MM.1S (cell line): ENCODE data around the gene RPSA.

Source experiments
- DNase-seq: peaks from one replicate; pipeline ENCODE4 v3.0.0-alpha.2; 2015
- H2AFZ ChIP-seq: fragments of 300-600 bp; sonication (generic); 2 replicates; pipeline ENCODE4 v1.6.0; 2016; ENCODE audit warnings: antibody characterized with exemption, low read length
- H3F3A ChIP-seq: fragments of 300-600 bp; sonication (generic); 2 replicates; pipeline ENCODE4 v1.6.1; 2016; ENCODE audit warnings: mild to moderate bottlenecking, antibody characterized with exemption, low read length, moderate library complexity, mixed read lengths; ENCODE audit not compliant: insufficient read depth
- H3K27ac ChIP-seq: fragments of 300-600 bp; sonication (generic); 2 replicates; pipeline ENCODE4 v1.5.1; 2016; ENCODE audit warnings: mild to moderate bottlenecking, low read length
- H3K27me3 ChIP-seq: fragments of 300-600 bp; sonication (generic); replicated peaks from 2 replicates; pipeline ENCODE4 v1.6.0; 2016; ENCODE audit warnings: low read length; ENCODE audit not compliant: insufficient read depth
- H3K36me3 ChIP-seq: fragments of 300-600 bp; sonication (generic); replicated peaks from 2 replicates; pipeline ENCODE4 v1.6.1; 2016; ENCODE audit warnings: mild to moderate bottlenecking, low read length, mixed read lengths; ENCODE audit not compliant: insufficient read depth
- H3K4me1 ChIP-seq: fragments of 300-600 bp; sonication (generic); 2 replicates; pipeline ENCODE4 v1.6.1; 2016; ENCODE audit warnings: low read length, mixed read lengths
- H3K4me2 ChIP-seq: fragments of 300-600 bp; sonication (generic); 2 replicates; pipeline ENCODE4 v1.6.0; 2016; ENCODE audit warnings: low read depth, low read length
- H3K4me3 ChIP-seq: fragments of 300-600 bp; sonication (generic); 2 replicates; pipeline ENCODE4 v1.5.1; 2016; ENCODE audit warnings: low read length, mixed read lengths
- H3K79me2 ChIP-seq: fragments of 300-600 bp; sonication (generic); 2 replicates; pipeline ENCODE4 v1.6.1; 2016; ENCODE audit warnings: mixed run types, low read length, mixed read lengths
- H3K9ac ChIP-seq: fragments of 300-600 bp; sonication (generic); 2 replicates; pipeline ENCODE4 v1.6.1; 2016; ENCODE audit warnings: low read length, mixed read lengths
- H3K9me2 ChIP-seq: fragments of 300-600 bp; sonication (generic); replicated peaks from 2 replicates; pipeline ENCODE4 v1.6.1; 2016; ENCODE audit warnings: mild to moderate bottlenecking, low read length, mixed read lengths; ENCODE audit not compliant: insufficient read depth
- H3K9me3 ChIP-seq: fragments of 300-600 bp; sonication (generic); replicated peaks from 2 replicates; pipeline ENCODE4 v1.6.1; 2016; ENCODE audit warnings: mild to moderate bottlenecking, low read length, mixed read lengths; ENCODE audit not compliant: insufficient read depth
- H4K20me1 ChIP-seq: fragments of 300-600 bp; sonication (generic); 2 replicates; pipeline ENCODE4 v1.6.1; 2016; ENCODE audit warnings: mild to moderate bottlenecking, low read length, moderate library complexity, mixed read lengths; ENCODE audit not compliant: insufficient read depth
- EZH2 ChIP-seq: fragments of 300-600 bp; sonication (generic); optimal IDR thresholded peaks from 2 replicates; pipeline ENCODE3; 2017; ENCODE audit warnings: low read depth, mild to moderate bottlenecking, antibody characterized with exemption, low read length, mixed read lengths
- EZH2phosphoT487 ChIP-seq: fragments of 300-600 bp; sonication (generic); IDR thresholded peaks from 2 replicates; pipeline ENCODE4 v1.6.1; 2018; ENCODE audit warnings: antibody characterized with exemption, low read length
- TF ChIP-seq, protein P1 (sequence below): fragments of 300-600 bp; sonication (generic); IDR thresholded peaks from 2 replicates; pipeline ENCODE4 v1.5.1; 2016; ENCODE audit warnings: antibody characterized with exemption, low read length, mixed read lengths

Gene RPSA

DNA sequence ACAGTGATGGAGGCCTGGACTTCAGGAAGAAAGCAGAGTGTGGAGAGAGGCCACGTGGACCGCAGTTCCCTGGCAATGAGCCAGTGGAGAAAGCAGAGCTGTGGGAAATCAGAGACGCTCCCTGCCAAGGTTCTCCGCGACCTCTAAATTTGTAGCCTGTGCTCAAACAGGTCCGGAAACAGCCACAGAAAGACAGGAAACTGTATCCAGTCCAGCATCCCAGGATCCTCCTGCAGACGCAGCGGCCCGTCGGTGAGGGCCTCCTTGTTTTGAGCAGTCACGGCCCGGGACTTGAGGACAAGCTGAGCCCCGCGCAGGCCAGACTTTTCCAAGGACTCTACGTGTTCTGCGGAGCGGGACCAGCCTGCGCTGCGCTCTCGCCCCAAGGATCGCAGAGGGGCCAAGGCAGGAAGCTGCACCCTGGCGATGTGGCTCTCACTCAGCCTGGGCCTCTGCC, 22.3 kb downstream of the RPSA start:
- H3K9me2 ChIP-seq, result no peaks in the 10 kb centered on the region
- H4K20me1 ChIP-seq, result no peaks in the 10 kb centered on the region
- no peaks in the 10 kb centered on the region for H3F3A ChIP-seq
- H3K27me3 ChIP-seq, result no peaks in the 10 kb centered on the region
- no peak overlapping the region for H2AFZ ChIP-seq
- no peak overlapping the region for H3K9ac ChIP-seq
- H3K4me3 ChIP-seq, result no peak overlapping the region
- H3K9me3 ChIP-seq, result no peaks in the 10 kb centered on the region
- no peak overlapping the region for H3K4me2 ChIP-seq
- H3K36me3 ChIP-seq, result no peaks in the 10 kb centered on the region
- no peak for DNase-seq
- H3K27ac ChIP-seq, result no peak overlapping the region
- no peaks in the 10 kb centered on the region for H3K79me2 ChIP-seq
- TF ChIP-seq EZH2phosphoT487 (no peak), EZH2 (no peak)
- TF ChIP-seq, protein P1, sequence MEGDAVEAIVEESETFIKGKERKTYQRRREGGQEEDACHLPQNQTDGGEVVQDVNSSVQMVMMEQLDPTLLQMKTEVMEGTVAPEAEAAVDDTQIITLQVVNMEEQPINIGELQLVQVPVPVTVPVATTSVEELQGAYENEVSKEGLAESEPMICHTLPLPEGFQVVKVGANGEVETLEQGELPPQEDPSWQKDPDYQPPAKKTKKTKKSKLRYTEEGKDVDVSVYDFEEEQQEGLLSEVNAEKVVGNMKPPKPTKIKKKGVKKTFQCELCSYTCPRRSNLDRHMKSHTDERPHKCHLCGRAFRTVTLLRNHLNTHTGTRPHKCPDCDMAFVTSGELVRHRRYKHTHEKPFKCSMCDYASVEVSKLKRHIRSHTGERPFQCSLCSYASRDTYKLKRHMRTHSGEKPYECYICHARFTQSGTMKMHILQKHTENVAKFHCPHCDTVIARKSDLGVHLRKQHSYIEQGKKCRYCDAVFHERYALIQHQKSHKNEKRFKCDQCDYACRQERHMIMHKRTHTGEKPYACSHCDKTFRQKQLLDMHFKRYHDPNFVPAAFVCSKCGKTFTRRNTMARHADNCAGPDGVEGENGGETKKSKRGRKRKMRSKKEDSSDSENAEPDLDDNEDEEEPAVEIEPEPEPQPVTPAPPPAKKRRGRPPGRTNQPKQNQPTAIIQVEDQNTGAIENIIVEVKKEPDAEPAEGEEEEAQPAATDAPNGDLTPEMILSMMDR, result no peak
- no peaks in the 10 kb centered on the region for H3K4me1 ChIP-seq

DNA sequence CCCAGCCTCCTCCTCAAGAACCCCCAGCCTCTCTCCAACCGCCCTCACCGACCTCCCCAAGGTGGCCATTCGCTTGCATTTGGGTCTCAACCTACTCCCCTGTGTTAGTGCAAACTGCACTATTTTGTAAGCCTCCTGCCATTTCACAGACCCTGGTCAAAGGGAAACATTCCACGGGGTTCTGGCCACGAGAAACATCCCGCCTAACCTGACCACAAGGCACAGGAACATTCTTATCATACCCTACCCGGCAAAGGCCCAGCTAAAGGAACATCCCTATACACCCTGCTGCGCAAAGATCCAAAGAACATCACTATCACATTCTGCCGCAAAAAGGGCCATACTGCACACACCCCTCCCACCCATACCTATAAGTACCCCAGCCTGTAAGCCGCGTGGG, 22.9 kb downstream of the RPSA start:
- Histone ChIP-seq H3K79me2 (no peaks in the 10 kb centered on the region), H3K9me2 (no peaks in the 10 kb centered on the region), H3K9ac (no peak overlapping the region), H3K36me3 (no peaks in the 10 kb centered on the region), H3K9me3 (no peaks in the 10 kb centered on the region), H3K4me3 (no peak overlapping the region), H4K20me1 (no peaks in the 10 kb centered on the region), H3F3A (no peaks in the 10 kb centered on the region), H3K4me2 (no peak overlapping the region), H3K27me3 (no peaks in the 10 kb centered on the region), H2AFZ (no peak overlapping the region), H3K27ac (no peak overlapping the region), H3K4me1 (no peaks in the 10 kb centered on the region)
- no peak for DNase-seq
- TF ChIP-seq, protein P1, result no peak
- TF ChIP-seq EZH2phosphoT487, result no peak
- no peak for TF ChIP-seq EZH2

DNA sequence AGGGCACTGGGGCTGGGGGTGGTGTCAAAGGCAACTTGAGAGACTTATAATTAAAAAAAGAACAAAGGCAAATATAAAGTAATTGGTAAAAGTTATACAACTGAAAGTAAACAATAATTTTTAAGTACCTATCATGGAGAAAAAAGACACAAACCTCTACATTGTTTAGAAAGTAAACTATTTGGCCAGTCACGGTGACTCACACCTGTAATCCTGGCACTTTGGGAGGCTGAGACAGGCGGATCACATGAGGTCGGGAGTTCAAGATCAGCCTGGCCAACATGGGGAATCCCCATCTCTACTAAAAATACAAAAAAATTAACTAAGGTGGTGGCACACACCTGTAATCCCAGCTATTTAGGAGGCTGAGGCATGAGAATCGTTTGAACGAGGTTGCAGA, 25.8 kb downstream of the RPSA start:
- no peaks in the 10 kb centered on the region for H3K27me3 ChIP-seq
- no peak overlapping the region for H3K27ac ChIP-seq
- H3K4me2 ChIP-seq, result no peak overlapping the region
- TF ChIP-seq EZH2phosphoT487 (no peak), EZH2 (no peak)
- TF ChIP-seq, protein P1, result no peak
- no peak for DNase-seq
- H3K9me3 ChIP-seq, result no peaks in the 10 kb centered on the region
- H3K9ac ChIP-seq, result no peak overlapping the region
- H2AFZ ChIP-seq, result no peak overlapping the region
- H3F3A ChIP-seq, result no peaks in the 10 kb centered on the region
- no peaks in the 10 kb centered on the region for H3K9me2 ChIP-seq
- H3K36me3 ChIP-seq, result no peaks in the 10 kb centered on the region
- H3K4me3 ChIP-seq, result no peak overlapping the region
- no peaks in the 10 kb centered on the region for H4K20me1 ChIP-seq
- no peaks in the 10 kb centered on the region for H3K4me1 ChIP-seq
- H3K79me2 ChIP-seq, result no peaks in the 10 kb centered on the region

DNA sequence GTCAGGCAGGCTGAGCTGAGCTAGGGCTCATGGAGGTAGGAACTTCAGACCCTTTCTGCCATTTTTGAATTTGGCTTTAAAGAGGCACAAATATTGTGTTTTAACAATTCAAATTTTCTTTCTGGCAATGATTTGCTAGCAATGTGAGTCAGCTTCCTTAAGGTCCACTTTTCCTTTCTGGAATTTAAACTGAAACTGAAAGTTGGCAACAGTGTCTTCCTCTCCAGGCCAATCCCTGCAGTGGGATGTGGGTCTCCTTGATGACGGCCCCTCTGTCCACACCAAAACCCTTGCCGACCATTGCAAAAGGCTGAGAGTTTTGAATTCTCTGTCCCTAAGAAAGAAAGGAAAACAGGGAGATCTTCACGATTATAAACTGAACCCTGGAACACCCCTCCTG, 27.1 kb downstream of the RPSA start:
- no peak overlapping the region for H2AFZ ChIP-seq
- no peaks in the 10 kb centered on the region for H4K20me1 ChIP-seq
- no peak overlapping the region for H3K27ac ChIP-seq
- H3K79me2 ChIP-seq, result no peaks in the 10 kb centered on the region
- TF ChIP-seq EZH2 (no peak), EZH2phosphoT487 (no peak)
- TF ChIP-seq, protein P1, result no peak
- H3K9ac ChIP-seq, result no peak overlapping the region
- H3K36me3 ChIP-seq, result no peaks in the 10 kb centered on the region
- no peaks in the 10 kb centered on the region for H3K4me1 ChIP-seq
- no peak overlapping the region for H3K4me2 ChIP-seq
- no peaks in the 10 kb centered on the region for H3K27me3 ChIP-seq
- DNase-seq, result no peak
- no peaks in the 10 kb centered on the region for H3F3A ChIP-seq
- no peak overlapping the region for H3K4me3 ChIP-seq
- H3K9me2 ChIP-seq, result no peaks in the 10 kb centered on the region
- no peaks in the 10 kb centered on the region for H3K9me3 ChIP-seq
